ENCODE results near the gene F3.

F3 gene

GRCh38 chr1:94527447-94528031 lies 14.0 kb downstream of the F3 start:
- H3K4me3 ChIP-seq (ENCODE audit: low read depth, low read length), result no peak overlapping the region
- no peak for TF ChIP-seq CTCF (IDR thresholded peaks at IDR 0.05; ENCODE audit: borderline replicate concordance, insufficient read depth, low read depth, low read length)

- TF ChIP-seq CTCF (IDR thresholded peaks at IDR 0.05; ENCODE audit: borderline replicate concordance, insufficient read depth, low read depth, low read length), result no peak
- H3K4me3 ChIP-seq (ENCODE audit: low read depth, low read length), result no peak overlapping the region
Measured at GRCh38 chr1:94526152-94526980, 15.2 kb downstream of the F3 start.

GRCh38 chr1:94524531-94524930 lies 17.0 kb downstream of the F3 start:
- H3K4me3 ChIP-seq (ENCODE audit: low read depth, low read length), result no peak overlapping the region
- no peak for TF ChIP-seq CTCF (IDR thresholded peaks at IDR 0.05; ENCODE audit: borderline replicate concordance, insufficient read depth, low read depth, low read length)

- TF ChIP-seq CTCF (IDR thresholded peaks at IDR 0.05; ENCODE audit: borderline replicate concordance, insufficient read depth, low read depth, low read length), result 0 out of 2 replicates have a peak, but pooled peaks have one; percentile 3
- H3K4me3 ChIP-seq (ENCODE audit: low read depth, low read length), result no peak overlapping the region
Measured at GRCh38 chr1:94522304-94522703, 19.3 kb downstream of the F3 start.

- TF ChIP-seq CTCF (IDR thresholded peaks at IDR 0.05; ENCODE audit: borderline replicate concordance, insufficient read depth, low read depth, low read length), result no peak
- no peak overlapping the region for H3K4me3 ChIP-seq (ENCODE audit: low read depth, low read length)
Measured at GRCh38 chr1:94519351-94519750, 22.2 kb downstream of the F3 start.

- TF ChIP-seq CTCF (IDR thresholded peaks at IDR 0.05; ENCODE audit: borderline replicate concordance, insufficient read depth, low read depth, low read length), result no peak
- H3K4me3 ChIP-seq (ENCODE audit: low read depth, low read length), result no peak overlapping the region
Measured at GRCh38 chr1:94515296-94515947, 26.1 kb downstream of the F3 start.

Data from GM12875 (cell line).